Ovary (tissue), 3 donors: ENCODE results near the gene ELAVL2.

ENCODE experiments used
- CTCF ChIP-seq, 3 donors: fragments of 450-650 bp in 2 of 3; fragments of 200-600 bp in 1 of 3; IDR thresholded peaks; one replicate each; pipeline versions ENCODE4 v1.5.1 to v1.8.0; 2016 to 2022; ENCODE audit warnings: antibody characterized with exemption in 3 of 3, mild to moderate bottlenecking in 1 of 3
- POLR2A ChIP-seq: fragments of 450-650 bp; IDR thresholded peaks from one replicate; pipeline ENCODE4 v1.6.1; 2017; ENCODE audit warnings: antibody characterized with exemption, mild to moderate bottlenecking, moderate library complexity
- donor health status: DM: no; HTN: no; CAD: no.

- no peak for TF ChIP-seq CTCF (IDR thresholded peaks at IDR 0.05)
- TF ChIP-seq POLR2A, result no peak
Observed at GRCh38 chr9:23823986-23824829, 1.8 kb downstream of the ELAVL2 start.
